ENCODE results near the gene MCFD2.
A peak's percentile ranks its signal among the peaks of the same experiment; 100 is the strongest.
"Not testable (repeated sequence)": the region's sequence is repeated elsewhere in the genome, so short reads cannot be mapped to it uniquely, and the experiment has no call there.

MCFD2 gene

DNA sequence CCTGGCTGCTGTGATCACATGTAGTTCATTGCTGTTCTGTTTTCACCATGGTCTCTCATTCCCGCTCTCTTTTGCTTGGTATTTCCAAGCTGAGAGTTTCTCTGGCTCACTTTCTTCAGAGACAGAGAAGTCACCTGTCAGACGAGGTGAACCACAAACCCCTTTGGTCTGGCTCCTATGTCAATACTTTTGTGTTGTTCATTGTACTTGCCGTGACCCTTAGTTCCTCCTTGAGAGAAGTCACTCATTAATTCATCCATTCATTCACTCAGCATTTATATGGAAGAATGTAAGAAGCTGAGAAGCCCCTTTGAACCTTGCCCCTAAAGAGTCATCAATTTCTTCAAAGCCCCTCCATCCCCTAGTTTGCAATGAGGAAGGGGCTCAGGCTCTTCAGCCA is 15.2 kb downstream of the MCFD2 start:
- DNase-seq = no peak

DNA sequence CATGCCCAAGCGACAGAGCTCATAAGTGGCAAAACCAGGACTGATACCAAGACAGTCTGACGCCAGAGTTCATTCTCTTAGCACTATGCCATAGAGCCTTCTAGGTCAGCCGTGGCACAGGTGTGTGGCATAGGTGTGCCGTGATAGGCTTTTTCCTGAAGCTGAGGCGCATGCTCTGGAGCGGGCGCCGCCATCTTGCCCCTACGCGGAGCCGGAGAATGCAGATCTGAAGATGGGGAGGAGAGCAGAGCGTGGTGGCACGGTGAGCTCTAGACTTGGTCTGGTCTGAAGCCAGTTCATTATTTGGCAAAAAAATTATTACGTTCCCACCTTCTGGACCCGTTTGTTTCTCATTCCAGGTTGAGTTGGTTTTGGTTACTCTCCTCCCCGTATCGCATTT is 16.6 kb downstream of the MCFD2 start:
- DNase-seq = no peak

DNA sequence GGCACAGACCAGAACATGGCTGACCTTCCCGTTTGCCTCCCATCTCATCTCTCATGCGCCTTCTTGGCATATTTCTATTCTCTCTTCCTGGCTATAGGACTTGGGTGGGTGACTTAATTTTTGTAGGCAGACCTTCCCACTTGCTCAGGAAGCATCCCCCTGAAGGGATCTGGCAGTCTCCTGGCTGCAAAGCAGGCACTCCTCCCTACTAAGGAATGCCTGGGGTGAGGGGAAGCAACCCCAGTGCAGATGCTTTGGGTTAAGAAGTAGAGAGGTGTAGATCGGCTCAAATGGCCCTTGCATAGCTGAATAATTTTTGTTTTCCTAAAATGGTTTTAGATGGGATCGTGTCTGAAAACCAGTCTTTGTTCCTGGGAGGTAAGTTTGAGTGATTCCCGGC is 17.6 kb downstream of the MCFD2 start:
- no peak for DNase-seq

DNA sequence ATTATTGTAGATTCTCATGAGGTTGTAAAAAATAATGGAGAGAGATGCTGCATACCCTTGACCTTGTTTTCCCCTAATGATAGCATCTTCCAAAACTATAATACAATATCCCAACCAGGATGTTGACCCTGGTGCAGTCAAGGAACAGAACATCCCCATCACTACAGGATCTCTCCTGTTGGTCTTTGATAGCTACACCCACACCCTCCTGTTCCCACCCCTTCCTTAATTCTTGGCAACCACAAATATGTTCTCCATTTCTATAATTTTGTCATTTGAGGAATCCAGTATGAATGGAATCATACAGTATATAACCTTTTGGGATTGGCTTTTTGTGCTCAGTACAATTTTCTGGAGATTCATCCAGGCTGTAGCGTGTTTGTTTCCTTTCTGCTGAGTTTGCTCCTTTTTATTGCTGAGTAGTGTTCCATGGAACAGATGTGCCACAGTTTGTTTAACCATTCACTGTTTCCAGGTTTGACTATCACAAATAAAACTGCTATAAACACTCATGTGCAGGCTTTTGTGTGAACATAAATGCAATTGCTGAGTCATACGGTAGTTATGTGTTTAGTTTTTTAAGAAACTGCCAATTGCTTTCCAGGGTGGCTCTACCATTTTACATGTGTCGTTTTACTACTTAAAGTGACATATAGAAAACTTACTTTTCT is 22.2 kb downstream of the MCFD2 start:
- no peak for DNase-seq

DNA sequence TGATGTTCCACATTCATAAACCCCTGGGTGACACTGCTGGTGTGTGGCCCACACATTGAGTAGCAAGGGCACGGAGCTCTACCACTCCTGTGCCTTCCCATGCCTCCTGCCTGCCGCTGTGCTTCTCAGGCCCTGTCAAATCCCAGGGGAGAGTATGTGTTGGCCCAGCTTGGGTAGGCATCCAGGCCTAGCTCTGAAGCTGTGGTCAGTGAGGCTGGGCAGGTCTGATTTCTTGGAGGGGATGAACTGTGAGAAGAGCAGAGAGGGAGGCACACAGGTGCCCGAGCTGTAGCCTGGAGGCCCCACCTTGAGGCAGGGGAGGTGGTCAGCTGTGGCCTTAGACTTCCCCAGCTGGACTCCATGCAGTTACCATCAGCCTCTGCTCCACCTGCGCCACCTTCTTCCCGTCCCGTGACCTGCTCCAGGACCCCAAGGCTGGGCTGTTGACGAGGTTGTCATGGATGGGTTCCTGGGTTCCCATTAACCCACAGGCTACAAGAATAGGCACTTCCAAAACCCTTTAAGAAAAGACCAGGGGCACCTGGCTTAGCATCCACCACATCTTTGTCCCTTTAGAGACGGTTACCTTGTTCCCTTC is 23.6 kb downstream of the MCFD2 start:
- no peak for DNase-seq

DNA sequence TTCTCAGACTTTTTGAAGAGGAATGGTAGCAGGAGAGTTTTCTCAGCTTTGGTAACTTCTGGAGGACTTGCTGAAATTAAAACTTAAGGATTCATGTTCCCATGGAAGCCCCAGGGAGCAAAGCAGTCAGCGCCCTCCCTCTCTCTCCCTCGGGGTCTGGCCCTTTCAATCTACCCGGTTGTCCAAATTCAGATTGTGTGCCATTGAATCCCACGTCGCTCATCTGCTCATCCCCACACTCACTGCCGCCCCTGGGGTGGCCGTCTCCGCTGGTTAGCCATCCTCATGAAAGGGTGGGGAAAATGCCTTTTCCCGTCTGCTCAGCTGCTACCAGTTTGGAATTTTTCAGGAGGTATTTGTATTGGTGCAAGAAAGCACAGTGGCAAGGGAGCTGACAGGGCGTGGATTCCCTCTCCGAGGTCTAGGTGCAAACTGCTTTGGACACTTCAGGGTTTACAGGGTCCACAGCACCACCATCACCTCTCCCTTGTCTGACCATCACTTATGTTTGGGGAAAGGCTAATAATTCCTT is 27.1 kb downstream of the MCFD2 start:
- no peak for DNase-seq

DNA sequence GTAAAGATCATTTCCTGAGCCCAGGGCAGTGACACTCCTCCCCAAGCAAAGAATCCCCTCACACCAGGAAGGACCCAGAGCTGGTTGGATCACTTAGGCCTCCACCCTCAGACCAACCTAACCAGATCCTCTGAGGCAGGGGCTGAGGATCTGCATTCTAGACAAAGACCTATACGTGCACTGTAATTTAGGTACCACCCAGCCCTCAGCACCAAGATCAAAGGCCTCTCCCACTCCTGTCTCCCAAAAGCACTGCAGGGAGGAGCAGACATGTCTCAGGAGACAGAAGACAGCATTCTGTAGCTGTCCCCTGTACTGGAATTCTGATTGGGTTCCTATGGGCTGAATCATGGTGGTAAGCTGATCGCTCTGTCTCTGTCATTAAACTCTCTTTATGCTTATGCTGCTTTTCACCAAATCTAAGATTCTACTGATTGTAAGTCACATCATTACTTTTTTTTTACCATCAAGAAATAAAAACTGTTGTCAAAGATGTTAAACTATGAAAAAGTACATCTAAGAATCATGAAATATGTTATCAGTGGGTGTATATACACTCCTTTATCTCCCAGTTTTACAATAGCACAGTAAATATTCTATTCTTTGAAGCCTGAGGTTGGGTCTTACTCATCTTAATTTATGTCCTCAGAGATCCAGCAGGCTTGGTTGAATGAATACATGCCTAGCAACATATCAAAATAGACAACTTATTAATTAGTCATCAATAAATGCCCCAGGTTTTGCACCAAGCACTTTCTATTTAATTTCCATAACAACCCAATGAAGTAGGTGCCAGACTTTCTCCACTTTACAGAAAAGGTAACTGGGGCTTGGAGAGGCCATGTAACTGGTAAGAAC is 28.3 kb downstream of the MCFD2 start:
- no peak for DNase-seq

DNA sequence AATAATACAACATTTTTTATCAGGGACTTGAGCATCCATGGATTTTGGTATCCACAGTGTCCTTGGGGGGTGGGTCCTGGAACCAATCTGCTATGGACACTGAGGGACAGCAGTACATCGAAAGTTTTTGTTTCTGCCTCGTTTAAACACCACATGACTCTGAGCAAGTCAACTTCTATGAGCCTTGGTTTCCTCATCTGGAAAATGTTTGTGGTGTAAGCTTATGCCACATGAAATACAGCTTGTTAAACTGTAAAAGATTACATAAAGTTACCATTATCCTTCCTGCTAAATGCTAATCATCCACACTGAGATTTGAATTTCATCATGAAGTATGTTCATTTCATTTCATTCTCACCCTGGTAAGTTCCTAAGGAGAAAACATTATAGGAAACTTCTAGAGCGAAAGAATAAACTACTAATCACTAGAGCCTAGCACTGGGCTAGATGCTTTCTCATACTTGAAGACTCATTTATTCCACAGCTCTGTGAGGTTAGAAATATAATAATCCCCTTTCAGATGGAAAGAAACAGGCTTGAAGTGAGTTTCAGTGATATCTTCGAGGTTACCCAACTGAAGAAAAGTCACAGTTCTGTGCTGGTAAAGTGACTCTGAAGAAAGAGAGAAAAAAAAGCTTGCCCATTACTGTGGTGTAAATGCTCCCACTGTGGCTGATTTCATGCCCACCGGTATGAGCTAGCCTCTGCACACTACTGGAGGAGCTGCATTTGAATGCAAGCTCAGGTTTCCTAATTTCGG is 29.2 kb downstream of the MCFD2 start:
- DNase-seq = no peak

DNA sequence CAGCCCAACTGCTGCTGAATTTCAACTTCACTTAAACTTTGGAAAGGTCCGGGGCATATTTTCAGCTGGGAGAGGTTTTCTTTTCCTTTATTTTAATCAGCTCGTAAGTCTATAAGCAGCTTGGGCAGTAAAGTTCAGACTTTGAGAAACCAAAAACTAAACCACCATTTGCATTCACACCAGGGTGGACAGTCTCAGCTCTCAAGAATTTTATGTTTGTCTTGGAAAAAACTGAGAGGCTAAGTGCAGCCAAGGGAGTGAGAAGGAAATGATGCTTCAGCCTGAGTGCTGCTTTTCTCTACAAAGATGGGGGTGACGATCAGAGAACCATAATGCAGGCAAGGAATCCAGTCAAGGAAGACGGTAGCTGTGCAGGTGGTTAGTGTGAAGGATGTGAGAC is 30.2 kb downstream of the MCFD2 start:
- no peak for DNase-seq

DNA sequence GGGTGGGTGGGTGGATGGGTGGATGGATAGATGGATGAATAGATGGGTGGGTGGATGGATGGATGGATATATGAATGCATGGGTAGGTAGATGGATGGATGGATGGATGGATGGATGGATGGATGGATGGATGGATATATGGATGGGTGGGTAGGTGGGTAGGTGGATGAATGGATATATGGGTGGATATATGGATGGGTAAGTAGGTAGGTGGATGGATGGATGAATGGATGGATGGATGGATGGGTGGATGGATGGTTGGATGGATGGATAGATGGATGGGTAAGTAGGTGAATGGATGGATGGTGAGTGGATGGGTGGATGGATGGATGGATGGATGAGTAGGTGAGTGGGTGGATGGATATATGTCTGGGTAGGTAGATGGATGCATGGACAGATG is 36.1 kb downstream of the MCFD2 start:
- no peak for DNase-seq

DNA sequence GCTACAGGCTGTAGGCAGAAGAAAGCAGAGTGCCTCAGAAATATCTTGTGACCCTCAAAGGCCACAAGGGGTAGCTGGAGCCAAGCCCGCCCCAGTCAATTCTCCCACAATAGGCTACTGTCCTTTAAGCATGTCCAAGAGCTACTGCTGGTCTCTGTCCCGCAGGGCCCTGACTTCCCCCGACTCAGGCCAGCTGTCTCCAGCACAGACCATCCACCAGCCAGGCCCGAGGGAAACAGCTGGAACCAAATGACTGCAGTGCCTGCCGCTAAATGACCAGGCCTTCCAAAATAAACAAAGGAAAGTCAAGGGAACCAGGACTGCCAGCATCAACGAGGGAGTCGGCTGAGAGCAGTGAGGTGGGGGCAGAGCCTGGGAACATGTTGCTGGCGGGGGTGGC is 36.7 kb downstream of the MCFD2 start:
- peak; percentile 25 for DNase-seq

DNA sequence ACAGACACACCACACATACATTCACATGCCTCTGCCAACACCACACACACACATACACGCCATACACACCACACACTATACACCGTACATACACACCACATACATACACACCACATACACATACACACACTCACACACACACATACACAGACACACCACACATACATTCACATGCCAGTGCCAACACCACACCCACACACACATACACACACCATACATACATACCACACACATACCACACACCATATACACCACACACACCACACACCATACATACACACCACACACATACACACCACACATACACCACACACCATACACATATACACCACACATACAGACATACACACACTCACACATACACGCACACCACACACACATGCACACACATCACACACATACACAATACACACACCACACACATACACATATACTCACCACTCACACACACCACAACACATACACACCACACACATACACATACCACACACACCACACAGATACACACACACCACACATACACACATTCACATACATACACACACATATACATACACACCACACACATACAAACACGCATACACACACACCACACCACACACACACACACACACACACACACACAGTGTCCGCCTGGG is 37.2 kb downstream of the MCFD2 start:
- no peak for DNase-seq

DNA sequence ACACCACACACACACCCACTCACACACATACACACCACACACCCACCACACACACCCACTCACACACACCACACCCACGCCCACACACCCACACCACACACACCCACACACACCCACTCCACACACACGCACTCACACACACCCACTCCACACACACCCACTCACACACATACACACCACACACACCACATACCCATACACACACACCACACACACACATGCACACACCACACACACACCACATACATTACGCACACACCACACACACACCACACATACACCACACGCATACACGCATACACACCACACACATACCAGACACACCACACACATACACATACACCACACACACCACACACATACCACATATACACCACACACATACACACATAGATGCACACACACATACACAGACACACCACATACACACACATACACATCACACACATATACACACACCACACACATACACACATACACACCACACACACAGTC is 37.9 kb downstream of the MCFD2 start:
- DNase-seq = no peak

DNA sequence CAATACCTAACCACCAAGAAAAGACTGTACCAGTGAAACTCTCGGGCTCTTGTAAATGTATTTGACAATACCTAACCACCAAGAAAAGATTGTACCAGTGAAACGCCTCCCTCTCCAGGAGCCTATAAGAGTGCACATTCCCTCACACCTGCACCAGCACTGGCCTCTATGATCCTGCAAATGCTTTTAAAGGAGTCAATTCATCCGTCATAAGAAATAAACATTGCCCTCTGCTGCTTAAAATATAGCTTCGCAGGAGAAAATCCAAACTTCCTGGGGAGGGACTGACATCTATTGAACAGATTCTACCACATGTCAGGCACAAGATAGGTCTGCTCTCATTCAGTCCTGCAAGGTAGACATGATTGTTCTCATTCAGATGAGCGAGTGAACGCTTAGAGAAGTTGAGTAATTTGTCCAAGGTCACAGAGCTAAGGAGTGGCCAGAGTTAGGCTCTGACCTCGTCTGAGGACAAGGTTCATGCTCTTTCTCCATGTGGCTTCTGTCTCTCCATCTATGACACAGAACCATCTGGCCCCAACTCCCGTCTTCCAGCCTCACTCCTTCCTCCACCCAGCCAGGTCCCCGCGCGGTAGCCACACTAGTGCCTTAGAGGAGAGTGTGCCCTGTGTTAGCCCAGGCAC is 38.7 kb downstream of the MCFD2 start:
- DNase-seq = peak; percentile 30

DNA sequence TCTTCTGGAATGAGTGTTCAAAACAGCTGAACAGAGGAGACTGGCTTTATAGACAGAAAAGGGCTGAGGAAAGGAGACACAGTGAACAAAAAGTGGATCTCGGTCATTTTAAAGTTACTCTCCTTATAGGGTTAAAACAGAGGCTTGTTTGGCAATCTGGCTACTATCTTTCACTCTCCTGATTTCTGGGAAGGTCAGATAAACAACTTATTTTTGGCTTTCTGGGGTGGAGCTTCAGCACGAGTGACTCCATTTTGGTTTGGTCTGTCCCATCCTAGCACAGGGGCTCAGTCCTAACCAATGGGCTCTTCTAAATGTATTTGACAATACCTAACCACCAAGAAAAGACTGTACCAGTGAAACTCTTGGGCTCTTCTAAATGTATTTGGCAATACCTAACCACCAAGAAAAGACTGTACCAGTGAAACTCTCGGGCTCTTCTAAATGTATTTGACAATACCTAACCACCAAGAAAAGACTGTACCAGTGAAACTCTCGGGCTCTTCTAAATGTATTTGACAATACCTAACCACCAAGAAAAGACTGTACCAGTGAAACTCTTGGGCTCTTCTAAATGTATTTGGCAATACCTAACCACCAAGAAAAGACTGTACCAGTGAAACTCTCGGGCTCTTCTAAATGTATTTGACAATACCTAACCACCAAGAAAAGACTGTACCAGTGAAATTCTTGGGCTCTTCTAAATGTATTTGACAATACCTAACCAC is 39.5 kb downstream of the MCFD2 start:
- DNase-seq = not testable (repeated sequence)

DNA sequence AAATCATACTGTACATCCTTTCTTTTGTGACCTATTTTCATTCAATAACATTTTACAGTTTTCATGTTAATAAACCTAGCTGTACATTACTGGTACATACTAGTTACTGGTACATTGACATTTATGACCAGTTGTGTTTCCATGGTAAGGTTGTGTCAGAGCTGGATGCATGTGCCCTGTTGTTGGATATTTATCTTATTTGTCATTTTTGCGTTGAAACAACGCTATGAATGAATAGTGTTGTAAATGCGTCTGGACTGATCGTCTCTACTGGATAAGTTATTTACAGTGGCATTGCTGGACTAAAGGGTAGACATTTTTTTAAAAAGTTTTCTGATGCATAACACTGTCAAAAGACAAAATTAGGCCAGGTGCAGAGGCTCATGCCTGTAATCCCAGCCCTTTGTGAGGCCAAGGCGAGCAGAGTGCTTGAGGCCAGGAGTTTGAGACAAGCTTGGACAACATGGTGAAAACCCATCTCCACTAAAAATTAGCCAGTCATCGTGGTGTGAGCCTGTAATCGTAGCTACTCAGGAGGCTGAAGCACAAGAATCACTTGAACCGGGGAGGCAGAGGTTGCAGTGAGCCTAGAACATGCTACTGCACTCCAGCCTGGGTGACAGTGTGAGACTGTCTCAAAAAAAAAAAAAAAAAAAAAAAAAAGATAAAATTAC is 40.2 kb downstream of the MCFD2 start:
- no peak for DNase-seq

DNA sequence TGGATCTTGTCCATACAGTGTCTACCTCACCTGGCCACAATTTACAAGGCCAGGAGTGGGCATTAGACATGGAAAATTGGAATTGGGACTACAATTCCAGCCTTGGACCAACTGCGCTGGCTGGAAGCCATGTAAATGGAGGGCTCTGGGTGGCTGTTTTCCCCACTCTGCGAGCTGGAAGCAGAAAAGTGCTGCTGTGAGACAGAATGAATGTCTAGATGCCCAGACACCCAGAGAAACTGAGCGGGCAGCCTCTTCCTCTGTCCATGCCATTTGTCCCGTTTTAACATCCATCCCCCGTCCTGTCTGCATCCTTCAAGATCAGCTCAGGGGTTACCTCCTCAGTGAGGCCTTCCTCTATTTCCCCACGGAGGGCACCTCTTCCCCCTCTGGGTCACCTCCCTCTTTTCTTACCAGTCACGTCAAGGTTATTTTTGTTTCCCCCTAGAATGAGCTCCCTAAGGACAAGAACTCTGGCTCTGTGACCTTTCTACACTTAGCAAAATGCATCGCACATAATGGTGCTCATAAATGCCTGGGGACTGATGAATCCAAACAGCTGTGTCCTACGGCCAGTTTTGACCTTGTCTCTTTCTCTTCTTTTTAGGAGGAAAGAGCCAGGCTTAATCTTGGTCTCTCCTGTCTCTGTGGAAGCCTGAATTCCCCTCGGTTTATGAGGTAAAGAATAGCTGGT is 41.2 kb downstream of the MCFD2 start:
- DNase-seq = no peak

DNA sequence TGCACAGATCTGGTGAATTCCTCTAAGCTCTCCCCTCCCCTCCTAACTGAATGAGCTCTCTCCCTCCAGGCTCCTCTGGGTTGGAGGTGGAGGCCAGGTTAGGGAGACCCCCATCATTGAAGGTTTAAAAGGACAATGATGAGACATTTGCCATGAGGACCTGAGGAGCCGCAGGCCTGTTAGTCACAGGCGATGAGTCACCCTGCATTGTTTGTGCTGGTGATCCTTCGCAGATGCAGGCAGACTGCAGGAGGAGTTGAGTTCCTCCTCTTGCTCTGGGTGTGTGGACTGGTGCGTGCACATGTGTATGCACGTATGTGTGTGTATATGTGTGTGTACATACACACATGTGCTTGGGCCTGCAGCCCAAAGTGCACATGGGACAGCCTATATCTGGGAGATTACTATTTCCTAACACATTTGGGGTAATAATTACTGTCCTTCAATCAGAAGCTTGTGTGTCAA is 42.0 kb downstream of the MCFD2 start:
- DNase-seq = no peak

DNA sequence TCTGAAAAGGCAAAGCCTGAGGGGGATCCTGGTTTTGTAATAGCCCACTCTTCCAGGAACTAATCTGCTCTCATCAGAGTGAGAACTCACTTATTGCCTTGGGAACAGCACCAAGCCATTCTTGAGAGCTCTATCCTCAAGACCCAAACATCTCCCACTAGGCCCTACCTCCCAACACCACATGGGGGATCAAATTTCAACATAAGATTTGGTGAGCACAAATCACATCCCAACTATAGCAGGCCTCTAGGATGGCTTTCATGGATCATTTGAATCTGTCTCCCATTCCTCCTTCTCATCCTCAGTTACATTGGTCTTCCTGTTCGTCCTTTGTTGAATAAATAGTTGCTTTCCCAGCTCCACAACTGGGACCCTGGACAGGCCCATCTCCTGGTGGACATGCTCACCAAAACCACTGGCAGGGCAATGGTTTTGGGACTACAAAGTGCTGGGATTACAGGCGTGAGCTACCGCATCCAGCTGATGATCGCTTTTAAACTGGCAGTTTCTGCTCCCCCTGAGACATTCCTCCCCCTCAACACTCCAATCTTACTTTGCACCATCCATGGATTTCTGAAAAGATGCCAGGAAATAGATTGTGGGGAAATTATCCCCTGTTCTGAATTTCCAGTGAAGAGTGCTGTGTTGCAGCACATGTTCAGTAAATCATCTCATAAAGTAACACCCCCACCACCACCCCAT is 42.6 kb downstream of the MCFD2 start:
- DNase-seq = no peak

Measured in midbrain (tissue), 1 donor.